ENCODE data around the gene PCDH9.

Gene PCDH9

GRCh38 chr13:66424422-66424821 lies 805.7 kb downstream of the PCDH9 start:
- DNase-seq: no peak

DNA sequence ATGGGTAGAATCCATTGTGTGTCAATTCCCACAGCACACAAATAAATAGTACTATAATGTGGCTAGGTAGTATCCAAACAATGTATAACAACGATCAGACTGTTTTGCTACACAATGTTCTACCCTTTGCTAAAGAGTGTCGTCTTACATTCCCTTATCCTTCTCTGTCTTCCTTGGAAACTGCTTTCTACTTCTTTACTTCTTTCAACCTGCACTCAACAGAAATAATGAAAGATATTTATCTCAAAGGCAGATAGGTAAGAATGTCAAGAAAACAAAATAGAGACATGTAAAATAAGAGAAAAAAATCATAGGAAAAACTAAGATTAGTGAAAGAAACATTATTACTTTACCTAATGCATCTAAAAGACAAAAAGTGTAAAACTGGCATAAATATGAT lies 814.7 kb downstream of the PCDH9 start:
- peak in 1 of 2 experiments; percentile 11 for DNase-seq

DNA sequence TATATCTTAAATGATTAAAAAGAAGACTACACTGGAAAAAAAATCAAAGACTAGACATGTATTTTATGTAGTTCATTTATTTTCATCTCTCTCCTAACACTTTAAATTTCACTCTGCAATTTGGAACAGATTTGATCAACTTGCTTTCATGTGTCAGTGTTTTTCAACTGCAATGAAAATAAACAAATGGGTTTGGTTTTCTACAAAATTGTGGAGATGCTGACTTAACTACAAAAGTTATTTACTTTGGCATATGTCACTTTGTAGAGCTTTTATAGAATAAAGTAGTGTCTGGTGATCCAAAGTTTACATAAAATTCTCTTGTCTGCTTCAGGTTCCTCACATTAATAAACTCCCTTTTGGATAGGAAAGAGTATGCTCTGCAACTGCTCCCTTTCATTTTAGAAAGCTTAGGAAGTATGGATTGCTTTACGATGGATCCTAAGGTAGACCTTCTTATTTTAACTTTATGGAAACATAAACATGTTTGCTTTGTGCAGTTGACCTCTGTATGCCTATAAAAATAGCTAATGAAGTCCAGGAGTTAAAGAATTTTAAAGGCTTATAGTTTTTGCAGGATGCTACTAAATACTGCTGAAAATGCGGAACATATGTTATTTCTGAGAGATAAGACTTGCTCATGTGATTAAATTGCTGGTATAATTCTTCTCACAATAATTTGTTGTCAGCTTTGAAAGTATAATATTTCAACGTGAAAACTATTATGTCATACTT lies 815.9 kb downstream of the PCDH9 start:
- DNase-seq: peak in 1 of 2 experiments; percentile 14

DNA sequence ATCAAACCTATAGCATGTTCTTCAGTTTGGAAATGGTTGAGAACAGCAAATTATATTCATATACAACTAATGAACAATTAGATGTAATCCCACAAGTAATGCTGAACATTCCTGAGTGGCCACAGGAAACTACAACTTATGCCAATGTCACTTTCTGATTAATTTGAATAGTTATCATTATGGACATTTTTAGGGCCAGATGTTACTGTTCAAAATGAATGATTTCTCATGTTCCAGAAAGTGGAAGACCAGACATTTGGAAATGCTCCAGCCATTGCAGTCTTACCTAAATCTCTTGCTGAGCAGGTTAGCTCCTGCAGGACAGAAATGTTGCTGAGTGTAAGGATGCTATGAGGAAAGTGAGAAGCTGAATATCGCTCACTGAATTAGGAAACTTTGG lies 819.8 kb downstream of the PCDH9 start:
- peak in 1 of 2 experiments; percentile 49 for DNase-seq

- peak in 1 of 2 experiments; percentile 61 for DNase-seq
Observed at GRCh38 chr13:66409542-66409941, 820.6 kb downstream of the PCDH9 start.

DNA sequence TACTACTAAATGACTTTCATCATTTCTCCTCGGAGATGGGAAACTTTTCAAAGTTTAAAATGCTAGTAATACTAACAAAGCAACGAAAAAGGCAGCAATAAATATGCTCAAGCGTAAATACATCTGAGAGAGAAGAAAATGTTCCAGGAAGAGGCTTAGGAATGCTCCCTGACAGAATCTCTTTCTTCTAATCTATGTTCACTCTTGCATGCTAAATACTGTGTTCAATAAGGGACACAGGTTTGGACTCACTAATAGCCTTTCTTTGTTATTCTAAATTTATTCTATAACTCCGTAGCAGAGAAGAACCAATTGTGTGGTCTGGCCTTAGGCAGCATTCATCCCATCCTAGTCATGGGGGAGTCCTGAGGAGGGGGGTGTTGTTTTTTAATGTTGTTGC lies 823.0 kb downstream of the PCDH9 start:
- no peak for DNase-seq

DNA sequence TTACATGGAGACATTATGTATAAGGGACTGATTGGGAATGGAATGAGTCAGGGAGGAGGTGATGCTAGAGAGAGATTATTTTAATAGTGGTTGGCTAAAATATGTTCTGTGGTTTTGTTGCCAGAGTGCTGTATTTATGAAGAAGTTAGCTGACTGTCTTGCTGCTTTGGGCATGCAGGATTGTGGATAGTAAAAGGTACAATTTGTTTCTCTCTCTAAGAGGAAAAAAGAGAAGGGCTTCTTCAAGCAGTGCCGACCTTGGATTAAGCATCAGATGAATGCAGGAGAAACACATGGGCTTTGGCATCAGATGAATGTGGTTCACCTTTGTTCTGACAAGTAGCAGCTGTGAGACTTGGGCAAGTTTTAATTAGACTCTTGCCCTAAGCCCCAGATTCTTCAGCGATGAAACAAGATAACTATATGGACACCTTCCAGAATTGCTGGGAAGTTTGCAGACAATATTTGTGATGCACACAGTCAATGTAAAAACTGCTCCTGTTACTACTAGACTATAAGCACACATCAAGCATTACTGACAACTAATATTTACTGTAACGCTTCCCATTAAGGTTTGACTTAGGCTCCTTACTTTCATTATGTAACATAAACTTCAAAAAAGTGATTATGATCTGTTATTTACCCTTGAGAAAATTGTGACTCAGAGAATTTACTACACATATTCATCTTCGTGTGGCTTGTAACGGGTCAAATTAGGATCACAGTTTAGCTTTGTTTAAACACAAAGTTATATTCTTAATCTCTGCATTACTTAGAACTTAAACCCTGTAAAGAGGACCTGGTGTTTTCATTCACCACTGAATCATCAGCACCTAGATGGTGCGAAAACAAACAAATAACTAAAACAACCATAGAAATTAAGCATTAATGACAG lies 824.0 kb downstream of the PCDH9 start:
- peak; percentile 27 to 66 for DNase-seq

DNA sequence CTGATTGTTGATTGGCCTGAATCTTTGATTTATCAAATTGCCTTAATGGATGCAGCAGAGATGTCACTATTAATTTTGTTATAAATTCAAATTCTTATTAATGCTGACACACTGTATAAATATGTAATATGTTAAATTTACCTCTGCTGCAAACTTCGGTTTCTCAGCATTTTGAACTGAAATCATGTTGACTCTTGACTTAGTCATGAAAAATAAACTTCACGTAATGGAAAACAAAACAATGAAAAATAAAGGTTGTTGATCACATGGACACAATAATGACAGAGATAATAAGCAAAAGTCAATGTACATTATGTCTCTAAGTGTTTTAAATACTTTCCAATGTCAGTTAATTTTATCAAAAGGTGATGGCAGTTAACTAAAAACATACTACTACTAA lies 827.6 kb downstream of the PCDH9 start:
- no peak for DNase-seq

DNA sequence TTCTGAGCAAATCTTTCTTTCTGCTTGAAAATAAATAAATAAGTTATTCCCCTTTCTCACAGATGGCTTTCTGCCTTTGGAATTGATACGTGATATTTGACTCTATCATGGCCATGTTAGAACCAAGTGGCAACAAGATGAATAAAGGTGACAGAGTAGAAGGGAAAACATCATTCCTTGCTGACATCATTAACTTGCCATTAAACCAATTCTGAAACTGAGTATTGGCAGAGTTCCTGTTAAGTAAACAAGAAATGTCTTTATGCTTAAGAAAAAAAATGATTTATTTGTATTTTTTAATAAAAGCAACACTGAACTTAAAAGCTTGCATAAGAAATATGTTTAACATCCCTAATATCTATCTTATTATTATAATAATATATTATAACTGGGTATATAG lies 828.1 kb downstream of the PCDH9 start:
- no peak for DNase-seq

DNA sequence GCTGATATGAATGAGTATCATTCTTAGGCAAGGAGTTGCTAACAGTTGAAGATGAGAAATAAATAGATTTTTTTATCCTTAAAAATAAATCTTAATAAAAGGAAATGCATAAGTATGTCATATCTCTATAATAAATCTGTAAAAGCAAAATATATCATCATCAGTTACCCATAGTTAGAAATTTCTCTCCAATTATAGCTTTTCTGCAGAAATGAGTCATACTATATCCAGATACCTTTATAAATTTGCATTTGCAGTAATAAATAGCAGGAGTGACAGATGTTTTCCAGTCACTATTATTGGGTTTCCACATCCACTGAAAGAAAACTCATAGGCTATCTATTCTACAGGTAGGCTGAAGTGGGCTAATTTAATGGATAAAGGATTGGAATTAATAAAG lies 829.8 kb downstream of the PCDH9 start:
- no peak for DNase-seq

GRCh38 chr13:66399873-66400272 lies 830.3 kb downstream of the PCDH9 start:
- DNase-seq: no peak

GRCh38 chr13:66397133-66397532 lies 833.0 kb downstream of the PCDH9 start:
- DNase-seq: no peak

DNA sequence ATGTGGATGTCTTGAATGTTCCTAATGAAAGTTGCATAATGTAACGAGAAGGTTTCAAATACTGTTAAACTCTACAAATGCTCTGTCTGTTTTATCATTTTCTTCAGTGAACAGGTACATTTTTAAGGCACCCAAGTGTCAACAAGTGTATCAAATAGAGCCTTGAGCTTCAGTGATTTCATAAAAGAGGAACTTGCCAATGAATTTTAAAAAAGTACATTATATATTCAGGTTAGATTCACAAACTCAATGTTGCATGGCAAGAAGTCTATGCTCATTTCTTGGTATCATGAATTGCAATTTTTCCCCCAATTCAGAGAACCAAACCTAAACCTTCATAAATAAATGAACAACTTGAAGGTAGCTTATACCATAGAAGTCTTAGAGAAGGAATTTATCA lies 838.8 kb downstream of the PCDH9 start:
- DNase-seq: no peak

- DNase-seq: peak; percentile 91 to 98
Observed at GRCh38 chr13:66378894-66379293, 851.2 kb downstream of the PCDH9 start.

GRCh38 chr13:66377569-66377968 lies 852.6 kb downstream of the PCDH9 start:
- no peak for DNase-seq

GRCh38 chr13:66375756-66376155 lies 854.4 kb downstream of the PCDH9 start:
- DNase-seq: no peak

- no peak for DNase-seq
Observed at GRCh38 chr13:66369666-66370065, 860.5 kb downstream of the PCDH9 start.

DNA sequence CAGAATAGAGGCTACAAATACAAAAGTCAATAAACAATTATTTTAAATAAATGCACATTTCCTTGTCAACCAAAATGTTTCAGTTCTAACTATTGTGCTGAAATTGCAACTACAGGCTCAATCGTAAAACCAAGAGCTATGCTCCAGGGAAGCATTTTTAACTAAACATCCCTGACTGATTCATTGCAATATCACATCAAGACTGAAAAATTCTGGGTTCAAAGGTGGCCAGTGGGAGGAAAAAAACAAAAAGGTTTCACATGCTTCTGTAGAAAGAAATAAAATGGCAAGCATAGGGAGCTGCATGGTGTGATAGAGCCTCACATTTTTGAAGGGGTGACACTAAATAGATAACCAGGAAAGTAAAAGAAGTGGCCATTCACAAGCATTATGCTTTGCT lies 862.8 kb downstream of the PCDH9 start:
- no peak for DNase-seq

- DNase-seq: no peak
Observed at GRCh38 chr13:66365101-66365500, 865.0 kb downstream of the PCDH9 start.

DNA sequence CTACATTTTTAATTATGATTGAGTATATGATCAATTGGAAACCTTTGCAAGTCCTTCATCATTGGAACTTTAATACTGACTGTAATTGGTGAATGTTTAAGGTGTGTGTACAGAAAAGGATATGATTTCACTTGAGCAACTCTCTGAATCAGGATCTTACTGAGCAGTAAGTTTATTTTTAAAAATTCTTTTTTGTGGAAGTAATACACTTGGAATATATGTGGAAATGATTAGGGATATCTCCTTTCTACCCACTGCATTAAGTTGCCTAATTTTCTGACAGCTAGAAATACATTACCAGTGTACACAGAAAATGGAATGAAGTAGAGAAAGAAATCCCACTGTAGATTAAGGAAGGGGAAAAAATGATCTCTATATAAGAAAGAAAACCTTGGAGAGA lies 865.8 kb downstream of the PCDH9 start:
- no peak for DNase-seq

DNA sequence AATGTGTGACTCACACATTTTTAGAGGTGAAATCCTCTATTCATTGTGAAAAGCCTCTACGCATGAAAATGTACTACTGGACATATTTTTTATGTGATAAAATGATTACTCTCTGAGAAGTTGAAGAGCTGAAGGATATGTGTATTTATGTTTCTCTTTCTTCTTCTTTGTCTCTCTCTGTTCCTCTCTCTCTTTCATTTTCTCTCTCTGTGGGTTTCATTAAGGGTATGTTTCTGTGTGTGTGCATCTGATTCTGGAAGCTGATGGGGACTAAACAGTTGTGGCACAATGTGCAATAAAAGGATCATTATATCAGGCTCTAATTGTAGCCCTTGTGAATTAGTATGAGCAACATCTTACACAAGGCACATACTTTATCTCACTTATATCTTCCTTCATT lies 867.7 kb downstream of the PCDH9 start:
- DNase-seq: no peak

- no peak for DNase-seq
Observed at GRCh38 chr13:66359910-66360552, 870.1 kb downstream of the PCDH9 start.

DNA sequence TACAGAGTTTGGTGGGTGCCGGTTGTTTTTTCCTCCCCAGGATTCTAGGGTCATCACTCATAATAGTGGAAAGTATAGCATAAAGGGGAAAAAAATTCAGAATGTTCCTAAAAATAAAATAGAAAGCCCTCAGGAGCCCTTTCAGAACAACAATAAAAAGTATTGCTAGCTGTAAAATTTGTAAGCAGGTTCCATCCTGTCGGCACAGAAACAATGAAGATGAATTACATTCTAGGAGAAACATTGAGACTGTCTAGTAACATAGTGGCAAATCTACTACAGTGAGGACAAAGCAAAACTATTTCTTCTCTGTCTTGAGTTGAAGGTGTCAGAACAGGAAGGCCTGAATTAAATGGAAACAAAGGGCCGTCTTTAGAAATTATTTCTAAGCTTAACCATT lies 870.7 kb downstream of the PCDH9 start:
- no peak for DNase-seq

GRCh38 chr13:66358564-66358963 lies 871.6 kb downstream of the PCDH9 start:
- no peak for DNase-seq
